ENCODE measurements around the gene CFB.
A peak's percentile ranks its signal among the peaks of the same experiment; 100 is the strongest.

Gene CFB

DNA sequence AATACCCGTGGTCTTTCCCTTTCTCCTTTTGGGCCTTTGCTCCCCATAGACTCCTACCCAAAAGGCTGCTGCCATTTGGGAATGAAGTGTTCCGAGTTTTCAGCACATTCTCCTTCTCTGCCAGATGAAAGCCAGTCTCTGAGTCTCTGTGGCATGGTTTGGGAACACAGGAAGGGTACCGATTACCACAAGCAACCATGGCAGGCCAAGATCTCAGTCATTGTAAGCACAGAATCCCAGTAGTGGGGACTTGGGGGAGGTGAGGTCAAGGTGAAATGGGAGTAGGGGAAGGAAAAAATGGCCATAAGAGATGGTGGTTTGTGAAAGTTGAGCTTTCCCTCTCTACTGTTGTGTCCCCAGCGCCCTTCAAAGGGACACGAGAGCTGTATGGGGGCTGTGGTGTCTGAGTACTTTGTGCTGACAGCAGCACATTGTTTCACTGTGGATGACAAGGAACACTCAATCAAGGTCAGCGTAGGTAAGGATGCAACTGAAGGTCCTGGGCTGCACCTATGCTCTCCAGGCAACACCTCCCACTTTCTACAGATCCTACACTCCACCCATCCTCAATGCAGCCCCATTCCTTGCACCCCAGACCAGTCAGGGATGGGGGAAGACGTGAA lies 4.1 kb downstream of the CFB start:
- DNase-seq = no peak

DNA sequence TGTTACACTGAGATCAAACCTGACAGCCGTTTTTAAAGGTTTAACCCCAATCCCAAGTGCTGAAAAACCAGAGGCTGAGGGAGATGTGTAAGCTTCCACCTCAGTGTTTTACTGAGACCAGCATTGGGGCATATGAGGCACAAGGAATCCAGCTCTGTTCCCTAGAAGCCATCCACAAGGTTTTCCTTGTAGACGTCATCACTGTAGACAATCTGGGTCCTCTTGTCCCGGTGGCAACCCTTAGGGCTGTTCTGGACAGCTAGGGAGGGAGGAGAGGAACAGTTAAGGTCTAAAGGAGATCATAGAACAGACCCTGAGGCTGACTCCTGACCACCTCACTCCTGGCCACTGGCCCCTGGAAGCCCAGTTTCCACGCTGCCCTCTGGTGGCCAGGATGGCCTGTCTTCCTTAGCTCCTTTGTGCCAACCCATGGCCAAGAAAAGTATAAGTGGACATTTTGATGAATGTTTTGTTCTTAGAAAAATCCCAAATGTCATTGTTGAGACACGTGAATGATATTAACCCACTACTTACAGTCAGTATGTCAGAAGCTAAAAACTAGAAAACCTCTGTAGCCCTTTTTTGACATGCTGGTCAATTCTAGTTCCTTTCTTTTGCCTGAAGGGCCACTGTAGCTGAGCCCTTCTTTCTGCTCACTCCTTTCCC lies 6.4 kb downstream of the CFB start:
- DNase-seq = peak; percentile 70

DNA sequence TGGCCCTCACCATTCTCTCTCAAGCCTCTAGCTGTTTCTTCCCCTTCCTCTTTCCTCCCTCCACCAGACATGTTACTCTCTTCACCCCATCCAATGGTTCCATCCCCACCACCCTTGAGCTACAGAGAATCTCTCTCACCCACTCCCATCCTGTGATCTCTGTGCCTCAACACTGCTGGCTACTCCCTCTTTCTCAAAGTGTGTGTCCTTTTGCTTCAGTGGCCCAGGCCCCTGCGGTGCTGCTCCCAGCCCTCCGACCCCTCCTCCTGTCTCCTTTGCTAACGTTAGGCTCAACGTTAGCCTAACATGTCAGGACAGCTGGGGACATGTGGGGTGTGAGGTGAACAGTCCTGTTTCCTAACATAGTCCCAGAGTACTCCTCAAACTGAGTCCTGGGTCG lies 7.0 kb downstream of the CFB start:
- DNase-seq = no peak

DNA sequence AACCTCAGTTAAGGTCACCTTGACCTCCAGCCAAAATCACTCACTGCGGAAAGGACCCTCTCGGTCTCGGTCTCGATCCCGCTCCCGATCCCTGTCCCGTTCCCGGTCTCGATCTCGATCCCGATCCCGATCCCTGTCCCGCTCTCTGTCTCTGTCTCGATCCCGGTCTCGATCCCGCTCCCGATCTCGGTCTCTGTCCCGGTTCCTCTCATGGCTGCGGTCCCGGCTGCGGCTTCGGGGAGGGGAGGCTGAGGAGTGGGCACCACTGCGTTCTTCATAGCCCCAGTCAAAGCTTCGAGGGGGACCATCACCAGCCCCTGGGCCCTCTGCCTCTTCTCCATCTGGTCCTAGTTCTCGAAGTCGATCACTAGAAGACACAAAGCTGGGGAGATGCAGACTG lies 8.6 kb downstream of the CFB start:
- DNase-seq = no peak

DNA sequence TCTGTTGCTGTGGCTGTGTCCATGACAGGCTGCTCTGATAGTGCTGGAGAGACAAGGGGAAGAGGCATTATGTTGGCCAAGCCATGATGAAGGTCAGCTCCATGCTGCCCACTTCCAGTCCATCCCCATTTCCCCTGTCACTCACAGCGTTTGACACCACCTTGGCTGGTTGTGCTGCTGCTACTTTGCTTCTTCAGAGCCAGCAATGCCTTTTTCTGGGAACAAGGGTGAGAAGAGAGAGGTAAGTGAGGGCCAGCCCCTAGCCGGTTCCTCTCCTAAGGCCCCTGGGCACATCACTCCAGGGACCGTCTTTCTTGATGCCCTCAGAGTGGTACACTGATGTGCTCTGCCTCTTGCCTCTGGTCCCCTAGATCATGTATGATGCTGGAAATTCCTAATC lies 10.9 kb downstream of the CFB start:
- no peak for DNase-seq

DNA sequence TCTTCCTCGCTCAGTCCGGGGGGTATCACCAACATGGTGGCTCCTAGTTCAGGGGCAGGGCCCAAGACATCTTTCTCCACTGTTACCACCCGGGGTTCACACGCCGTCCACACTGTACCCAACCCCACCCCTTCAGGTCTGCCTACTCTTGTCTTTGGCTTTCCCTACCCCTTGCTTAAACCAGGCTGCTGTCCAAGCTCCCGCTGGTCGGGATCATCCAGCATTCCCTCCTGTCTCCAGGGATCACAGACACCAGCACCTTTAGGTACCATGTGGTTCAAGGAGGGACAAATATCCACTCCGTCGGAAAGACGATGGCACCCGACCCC lies 12.5 kb downstream of the CFB start:
- no peak for DNase-seq

DNA sequence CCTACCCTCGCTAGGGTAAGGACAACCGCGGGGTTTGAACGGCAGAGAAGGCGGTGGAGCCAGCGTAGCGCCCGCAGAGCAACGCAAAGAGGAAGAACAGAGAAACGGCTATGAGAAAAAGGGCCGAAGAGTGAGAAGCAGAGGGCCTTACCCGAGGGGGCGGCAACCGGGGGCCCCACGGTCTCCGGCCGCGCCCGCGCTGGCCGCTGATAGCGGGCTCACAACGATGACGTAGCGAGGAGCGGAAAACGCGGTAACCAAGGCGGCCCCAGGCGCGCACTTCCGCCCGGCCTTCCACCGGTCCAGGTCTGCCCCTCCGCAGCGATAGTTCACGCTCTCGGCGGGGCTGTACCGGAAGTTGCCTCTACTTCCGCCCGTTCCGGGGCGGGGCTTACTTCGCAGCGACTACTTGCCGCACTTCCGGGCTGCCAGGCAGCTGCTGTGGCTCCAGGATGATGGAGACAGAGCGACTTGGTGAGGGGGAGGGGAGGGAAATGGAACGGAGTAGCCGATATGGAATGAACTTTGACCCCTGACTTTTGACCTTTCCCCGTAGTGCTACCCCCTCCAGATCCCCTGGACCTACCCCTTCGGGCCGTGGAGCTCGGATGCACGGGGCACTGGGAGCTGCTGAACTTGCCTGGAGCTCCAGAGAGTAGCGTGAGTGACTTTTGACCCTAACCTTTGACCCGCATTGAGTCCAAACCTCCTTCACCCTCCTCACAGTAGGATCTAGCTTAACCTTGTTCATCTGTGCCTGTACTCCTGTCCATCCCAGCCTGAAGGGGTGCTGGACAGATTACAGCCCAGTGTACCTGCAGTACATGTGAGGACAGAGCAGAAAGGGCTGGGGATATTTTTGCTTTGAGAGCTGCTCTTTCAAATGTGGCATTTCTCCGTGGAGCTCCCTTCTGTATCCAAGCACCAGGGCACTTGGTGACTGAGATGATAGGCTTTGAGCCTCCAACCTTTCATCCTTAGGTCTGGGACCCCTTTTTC lies 13.1 kb downstream of the CFB start, which contains the start of the genes NELFE and SKIC2:
NELFE (minus strand) TSS at position 231 of the 999 bp plus-strand sequence. CDS start 525 bp downstream, outside the sequence.
SKIC2 (plus strand) TSS at position 435 of the 999 bp plus-strand sequence; CDS start at position 453, 18 bp downstream.
- DNase-seq = peak; percentile 99

DNA sequence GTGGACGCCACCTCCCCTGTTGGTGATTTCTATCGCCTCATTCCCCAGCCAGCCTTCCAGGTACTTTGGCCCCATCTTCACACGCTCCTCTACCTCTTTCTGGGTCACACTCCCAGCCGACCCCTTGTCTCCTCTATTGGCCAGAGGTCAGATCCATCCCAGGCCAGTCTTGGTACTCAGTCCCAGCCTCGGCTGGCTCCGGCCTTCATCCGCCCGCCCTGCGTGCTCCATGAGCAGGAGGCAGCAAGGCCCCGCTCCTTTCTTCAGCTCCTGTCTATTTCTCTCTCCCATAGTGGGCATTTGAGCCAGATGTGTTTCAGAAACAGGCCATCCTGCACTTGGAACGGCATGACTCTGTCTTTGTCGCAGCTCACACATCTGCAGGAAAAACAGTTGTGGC lies 15.7 kb downstream of the CFB start:
- no peak for DNase-seq

DNA sequence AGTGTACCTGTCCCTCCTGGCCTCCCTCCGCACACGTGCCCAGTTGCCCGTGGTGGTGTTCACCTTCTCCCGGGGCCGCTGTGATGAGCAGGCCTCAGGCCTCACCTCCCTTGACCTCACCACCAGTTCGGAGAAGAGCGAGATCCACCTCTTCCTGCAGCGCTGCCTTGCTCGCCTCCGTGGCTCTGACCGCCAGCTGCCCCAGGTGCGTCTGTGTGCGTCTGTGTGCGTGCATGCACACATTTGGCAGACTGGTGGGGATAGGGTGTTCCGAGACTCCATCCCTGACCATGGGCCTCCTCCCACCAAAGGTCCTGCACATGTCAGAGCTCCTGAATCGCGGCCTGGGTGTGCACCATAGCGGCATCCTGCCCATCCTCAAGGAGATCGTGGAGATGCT lies 18.0 kb downstream of the CFB start:
- DNase-seq = no peak

DNA sequence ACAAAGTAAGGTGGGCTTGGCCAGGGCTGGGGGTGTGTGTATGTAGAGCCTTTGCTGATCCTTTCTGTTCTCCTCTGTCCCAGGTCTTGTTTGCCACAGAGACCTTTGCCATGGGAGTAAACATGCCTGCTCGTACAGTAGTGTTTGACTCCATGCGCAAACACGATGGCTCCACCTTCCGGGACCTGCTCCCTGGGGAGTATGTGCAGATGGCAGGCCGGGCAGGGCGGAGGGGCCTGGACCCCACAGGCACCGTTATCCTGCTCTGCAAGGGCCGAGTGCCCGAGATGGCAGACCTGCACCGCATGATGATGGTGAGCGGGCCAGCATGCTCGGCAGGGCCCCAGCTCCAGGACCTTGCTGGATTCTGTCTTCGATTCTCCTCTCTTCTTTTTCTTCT lies 19.8 kb downstream of the CFB start:
- DNase-seq = no peak

DNA sequence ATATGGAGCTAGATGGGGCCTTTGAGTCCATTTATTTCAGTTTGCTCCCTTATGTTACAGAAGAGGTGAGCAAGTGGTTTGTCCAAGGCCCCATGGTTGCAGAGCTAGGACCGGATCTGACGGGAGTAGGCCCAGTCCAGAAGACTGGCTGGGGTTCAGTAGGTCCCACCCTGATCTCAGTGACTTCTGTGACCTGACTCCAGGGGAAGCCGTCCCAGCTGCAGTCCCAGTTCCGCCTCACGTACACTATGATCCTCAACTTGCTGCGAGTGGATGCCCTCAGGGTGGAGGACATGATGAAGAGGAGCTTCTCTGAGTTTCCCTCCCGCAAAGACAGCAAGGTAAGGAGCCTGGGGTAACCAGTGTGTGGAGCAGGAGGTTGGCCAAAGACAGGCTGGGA lies 20.6 kb downstream of the CFB start:
- no peak for DNase-seq

DNA sequence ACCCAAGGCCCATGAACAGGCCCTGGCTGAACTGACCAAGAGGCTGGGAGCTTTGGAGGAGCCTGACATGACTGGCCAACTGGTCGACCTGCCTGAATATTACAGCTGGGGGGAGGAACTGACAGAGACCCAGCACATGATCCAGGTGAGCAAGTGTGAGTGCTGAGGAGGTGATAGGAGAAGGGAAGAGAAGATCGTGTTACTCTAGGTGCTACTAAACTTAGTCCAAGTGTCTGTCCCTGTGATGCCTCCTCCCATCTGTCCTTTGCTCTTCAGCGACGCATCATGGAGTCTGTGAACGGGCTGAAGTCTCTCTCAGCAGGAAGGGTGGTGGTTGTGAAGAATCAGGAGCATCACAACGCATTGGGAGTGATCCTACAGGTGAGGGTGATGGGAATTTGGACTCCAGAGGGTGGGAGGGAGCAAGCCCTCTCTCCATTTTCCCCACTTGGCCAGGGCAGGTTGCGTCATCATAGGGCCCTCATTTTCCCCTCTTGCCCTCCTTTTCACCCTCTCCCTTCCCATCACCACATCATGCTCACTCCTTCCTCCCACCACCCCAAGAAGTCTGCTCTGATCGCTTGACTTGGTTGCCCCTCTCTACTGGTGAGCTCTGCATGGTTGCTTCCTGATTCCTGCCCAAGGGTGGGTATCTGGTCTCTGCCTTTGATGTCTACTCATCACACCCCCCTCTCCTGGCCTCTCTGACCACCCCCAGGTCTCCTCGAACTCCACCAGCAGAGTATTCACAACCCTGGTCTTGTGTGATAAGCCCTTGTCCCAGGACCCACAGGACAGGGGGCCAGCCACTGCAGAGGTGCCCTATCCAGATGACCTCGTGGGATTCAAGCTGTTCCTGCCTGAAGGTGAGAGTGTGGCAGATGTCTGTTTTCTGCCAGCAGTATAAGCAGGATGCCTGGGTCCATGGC lies 21.4 kb downstream of the CFB start:
- DNase-seq = no peak

DNA sequence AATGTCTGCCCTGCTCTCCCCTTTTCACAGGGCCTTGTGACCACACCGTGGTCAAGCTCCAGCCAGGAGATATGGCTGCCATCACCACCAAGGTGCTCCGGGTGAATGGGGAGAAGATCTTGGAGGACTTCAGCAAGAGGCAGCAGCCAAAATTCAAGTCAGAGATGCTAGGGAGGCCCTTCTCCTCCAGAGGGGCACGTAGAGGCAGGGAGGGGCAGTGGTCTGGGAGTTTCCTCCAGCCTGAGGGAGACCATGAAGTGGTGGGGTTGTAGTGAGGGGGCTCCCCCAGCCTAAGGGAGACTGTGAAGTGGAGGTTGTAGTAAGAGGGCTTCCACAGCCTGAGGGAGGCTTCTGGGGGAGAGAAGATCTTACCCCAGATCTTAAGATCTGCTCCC lies 22.0 kb downstream of the CFB start:
- no peak for DNase-seq

DNA sequence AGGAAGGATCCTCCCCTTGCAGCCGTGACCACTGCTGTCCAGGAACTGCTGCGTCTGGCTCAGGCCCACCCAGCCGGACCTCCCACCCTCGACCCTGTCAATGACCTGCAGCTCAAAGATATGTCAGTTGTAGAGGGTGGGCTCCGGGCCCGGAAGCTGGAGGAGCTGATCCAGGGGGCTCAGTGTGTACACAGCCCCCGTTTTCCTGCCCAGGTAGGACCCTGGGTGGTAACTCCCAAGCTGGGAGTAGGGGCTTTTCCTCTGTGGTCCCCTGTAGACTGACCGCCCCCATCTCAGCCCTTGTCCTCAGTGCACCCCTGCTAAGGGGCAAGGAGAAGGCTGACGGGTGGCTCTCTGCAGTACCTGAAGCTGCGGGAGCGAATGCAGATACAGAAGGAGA lies 22.4 kb downstream of the CFB start:
- no peak for DNase-seq

DNA sequence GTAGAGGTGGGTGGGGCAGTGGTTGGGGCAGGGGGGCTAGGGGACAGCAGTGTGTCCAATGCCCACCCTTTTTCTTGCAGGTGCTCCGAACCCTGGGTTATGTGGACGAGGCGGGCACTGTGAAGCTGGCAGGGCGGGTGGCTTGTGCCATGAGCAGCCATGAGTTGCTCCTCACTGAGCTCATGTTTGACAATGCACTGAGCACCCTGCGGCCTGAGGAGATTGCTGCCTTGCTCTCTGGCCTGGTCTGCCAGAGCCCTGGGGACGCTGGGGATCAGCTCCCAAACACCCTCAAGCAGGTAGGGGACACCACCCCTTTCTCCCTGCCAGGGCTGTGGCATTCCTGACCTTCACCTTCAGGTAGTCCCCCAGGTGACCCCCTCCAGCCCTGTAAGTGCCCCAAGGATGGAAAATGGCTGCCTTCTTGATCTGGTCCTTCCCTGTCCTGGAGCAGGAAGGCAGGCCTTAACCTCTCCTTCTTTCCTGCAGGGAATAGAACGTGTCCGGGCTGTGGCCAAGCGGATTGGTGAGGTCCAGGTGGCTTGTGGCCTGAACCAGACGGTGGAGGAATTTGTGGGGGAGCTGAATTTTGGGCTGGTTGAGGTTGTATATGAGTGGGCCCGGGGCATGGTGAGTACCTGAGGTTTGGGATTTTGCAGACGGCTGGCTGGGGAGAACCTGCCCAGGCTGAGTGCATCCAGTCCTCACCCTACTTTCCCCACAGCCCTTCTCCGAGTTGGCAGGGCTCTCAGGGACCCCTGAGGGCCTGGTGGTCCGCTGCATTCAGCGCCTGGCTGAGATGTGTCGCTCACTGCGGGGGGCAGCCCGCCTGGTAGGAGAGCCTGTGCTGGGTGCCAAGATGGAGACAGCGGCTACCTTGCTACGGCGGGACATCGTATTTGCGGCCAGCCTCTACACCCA lies 23.2 kb downstream of the CFB start:
- DNase-seq = no peak

DNA sequence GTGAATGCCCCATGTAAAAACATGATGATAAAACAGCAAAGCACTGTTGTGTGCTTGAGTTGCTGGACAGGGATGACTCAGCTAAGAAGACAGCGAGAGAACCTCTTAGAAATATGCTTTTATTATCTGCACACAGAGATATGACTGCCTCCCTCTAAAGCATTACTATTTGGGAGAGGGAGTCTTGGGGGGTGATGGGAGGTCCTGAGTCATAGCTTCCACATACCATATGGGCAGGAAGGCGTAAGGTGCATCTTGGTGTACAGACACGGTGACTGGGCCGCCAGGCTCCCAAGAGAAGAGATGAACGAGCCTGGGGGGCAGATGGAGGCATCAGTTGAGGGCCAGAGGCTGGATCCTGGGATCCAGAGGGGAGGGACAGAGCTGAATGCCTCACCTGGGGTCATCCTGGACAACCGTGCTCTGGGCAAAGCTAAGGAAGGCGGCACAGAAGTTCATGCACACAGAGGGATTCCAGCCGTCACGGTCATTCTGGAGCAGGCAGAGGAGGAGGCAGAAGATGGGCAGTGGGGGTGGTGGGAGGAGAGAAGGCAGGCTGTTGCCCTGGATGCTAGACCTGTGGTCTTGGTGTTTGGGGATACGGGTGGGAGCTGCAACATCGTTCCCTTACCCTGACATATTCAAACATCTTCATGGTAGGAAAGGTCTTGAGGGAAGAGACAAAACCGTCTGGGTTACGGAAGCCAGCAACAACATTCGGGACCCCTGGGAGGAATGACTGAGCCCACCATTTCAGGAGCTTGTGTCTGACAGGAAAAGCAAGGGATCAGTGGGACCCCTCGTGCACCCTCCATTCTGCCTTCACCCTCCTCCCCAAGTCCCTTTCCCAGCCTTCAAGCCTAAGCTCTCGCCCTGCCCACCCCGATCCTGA lies 24.1 kb downstream of the CFB start:
- DNase-seq = no peak

DNA sequence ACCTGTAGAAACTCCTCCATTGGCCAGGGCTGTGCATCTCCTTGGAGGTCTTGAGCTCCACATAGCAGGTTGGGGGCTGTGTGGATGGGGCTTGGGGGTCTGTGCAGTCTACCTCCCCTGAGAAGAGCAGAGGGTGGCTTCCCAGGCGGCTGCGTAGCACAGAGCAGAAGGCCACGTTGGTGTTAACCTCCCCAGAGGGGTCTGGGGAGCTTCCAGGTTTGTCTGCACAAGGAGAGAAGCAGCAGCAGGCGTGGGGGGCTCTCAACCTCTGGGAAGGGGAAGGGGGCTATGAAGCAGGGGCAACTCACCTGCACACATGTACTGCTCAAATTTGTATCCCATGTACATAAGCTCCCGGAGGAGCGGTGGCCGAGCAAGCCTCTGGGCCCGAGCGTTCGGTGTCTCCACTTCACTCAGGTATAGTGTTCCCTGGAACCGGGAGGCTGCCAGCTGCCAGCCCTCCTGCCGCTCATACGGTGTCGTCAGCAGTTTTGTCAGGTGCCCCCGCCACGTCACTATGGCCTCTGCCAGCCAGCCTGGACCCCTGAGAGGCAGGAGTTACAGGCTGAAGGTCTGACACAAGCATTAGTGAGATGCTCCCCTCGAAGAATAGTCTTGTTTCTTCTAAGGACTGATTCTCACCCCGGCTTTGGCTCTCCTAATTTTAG lies 24.8 kb downstream of the CFB start:
- DNase-seq = no peak

DNA sequence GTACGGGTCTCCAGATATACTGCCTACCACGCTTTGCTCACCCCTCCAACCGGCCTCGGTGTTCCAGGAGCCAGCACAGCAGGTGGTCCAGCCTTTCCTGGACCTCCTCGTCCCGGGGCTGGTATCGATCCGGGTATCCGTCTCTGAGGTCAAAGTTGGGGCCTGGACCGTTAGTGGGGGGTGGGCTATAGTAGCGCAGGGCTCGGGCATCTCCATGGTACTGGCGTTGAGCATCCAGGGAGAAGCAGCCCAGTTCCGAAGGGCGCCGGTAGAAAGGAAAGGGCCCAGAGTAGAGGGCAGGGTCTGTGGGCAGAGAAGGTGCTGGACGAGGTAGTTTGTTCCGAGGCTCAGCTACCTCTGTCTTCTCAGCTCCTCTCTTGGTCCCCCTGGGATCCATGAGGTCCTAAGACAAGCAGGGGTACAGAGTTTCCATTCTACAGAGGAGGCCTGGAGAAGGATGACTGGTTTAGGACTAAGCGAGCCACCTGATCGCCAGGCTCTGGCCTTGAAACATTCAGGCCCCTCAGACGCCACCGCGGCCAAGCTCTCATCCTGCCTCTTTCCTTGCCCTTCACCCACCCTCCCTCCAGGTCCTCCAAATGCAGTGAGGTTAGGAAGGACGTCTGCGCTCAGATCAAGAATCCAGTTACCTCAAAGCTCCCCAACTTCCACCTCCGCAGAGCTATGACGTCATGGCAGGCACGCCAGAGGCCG lies 25.5 kb downstream of the CFB start:
- peak; percentile 36 for DNase-seq

Measured in stimulated activated CD8-positive, alpha-beta memory T cell treated with anti-CD3 and anti-CD28 coated beads, Interleukin-4, amount 100 ng/mL, for 48 hours (primary cell).